ENCODE data around the gene SDS. TPM values are rescaled to one million over a fixed set of nuclear protein-coding genes. Genes with fewer than 3 reads are reported as not detected.

The SDS gene, protein sequence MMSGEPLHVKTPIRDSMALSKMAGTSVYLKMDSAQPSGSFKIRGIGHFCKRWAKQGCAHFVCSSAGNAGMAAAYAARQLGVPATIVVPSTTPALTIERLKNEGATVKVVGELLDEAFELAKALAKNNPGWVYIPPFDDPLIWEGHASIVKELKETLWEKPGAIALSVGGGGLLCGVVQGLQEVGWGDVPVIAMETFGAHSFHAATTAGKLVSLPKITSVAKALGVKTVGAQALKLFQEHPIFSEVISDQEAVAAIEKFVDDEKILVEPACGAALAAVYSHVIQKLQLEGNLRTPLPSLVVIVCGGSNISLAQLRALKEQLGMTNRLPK
- total RNA-seq: under 0.01 TPM in 1 of 2 replicates, not detected in the other

DNA sequence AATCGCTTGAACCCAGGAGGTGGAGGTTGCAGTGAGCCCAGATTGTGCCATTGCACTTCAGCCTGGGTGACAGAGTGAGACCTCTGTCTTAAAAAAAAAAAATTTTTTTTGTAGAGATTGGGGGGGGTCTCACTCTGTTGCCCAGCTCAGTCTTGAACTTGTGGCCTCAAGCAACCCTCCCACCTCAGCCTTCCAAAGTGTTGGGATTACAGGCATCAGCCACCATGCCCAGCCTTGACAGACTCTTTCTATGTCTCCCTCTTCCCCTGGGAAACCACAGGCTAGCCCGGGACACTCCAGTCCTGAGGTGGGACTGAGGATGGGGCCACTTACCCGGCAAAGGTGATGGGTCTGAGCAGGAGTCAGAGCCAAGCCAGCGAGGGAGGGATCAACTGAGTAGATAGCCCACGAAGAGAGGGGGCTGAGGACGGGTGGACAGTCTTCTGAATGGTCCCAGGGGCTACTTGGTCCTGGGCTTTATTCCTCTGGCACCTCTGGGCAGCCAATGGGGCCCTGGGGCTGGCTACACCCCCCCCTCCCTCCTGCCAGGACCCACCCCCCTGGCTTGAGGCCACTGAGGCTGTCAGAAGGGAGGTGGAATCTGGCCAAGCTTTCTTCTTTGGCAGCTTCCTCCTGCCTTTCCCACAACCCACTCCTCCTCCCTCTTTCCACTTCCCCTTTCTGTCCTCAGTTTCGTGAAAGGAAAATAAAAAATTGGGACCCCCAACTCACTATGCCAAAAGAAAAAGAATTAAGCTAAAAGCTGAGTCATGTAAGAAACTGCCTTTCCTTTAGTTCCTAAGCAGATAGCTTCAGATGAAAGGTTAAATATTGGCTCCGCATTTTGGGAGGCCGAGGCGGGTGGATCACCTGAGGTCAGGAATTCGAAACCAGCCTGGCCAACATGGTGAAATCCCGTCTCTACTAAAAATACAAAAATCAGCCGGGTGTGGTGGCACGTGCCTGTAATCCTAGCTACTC, at the start of gene SDS:
Gene SDS (minus strand): TSS at position 453 of the 981 bp plus-strand sequence. CDS start 4,179 bp downstream, outside the sequence.
- DNase-seq (ENCODE audit: low read depth in 2 of 2): peak; percentile 21 to 40

- DNase-seq (ENCODE audit: low read depth in 2 of 2): no peak
Observed at GRCh38 chr12:113453330-113453729, 49.6 kb upstream of the SDS start.

- DNase-seq (ENCODE audit: low read depth in 2 of 2): no peak
Observed at GRCh38 chr12:113452458-113452857, 48.8 kb upstream of the SDS start.

- DNase-seq (ENCODE audit: low read depth in 2 of 2): no peak
Observed at GRCh38 chr12:113449839-113450238, 46.2 kb upstream of the SDS start.

- no peak for DNase-seq (ENCODE audit: low read depth in 2 of 2)
Observed at GRCh38 chr12:113449299-113449698, 45.6 kb upstream of the SDS start.

DNA sequence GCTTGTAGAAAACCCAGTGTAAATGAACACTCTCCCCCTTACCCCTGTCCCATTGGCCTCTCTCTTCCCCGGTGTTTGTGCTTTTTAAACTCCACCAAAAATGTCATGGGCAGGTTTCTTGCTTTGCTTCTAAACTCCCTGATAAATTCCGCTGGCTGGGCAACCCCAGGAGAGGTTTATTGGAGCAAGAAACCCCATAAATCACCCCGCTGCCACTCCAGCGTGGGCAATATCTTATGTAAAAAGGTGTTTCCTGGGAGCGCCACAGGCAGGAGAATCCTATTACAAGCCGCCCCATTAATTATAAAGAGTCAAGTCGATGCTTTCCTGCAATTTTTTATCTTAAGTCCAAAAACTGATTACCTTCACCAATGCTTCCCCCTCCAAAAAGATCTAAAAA, 45.2 kb upstream of the SDS start:
- no peak for DNase-seq (ENCODE audit: low read depth in 2 of 2)

- DNase-seq (ENCODE audit: low read depth in 2 of 2): no peak
Observed at GRCh38 chr12:113445544-113446171, 42.0 kb upstream of the SDS start.

GRCh38 chr12:113443030-113443539, 39.4 kb upstream of the SDS start:
- DNase-seq (ENCODE audit: low read depth in 2 of 2): no peak

DNA sequence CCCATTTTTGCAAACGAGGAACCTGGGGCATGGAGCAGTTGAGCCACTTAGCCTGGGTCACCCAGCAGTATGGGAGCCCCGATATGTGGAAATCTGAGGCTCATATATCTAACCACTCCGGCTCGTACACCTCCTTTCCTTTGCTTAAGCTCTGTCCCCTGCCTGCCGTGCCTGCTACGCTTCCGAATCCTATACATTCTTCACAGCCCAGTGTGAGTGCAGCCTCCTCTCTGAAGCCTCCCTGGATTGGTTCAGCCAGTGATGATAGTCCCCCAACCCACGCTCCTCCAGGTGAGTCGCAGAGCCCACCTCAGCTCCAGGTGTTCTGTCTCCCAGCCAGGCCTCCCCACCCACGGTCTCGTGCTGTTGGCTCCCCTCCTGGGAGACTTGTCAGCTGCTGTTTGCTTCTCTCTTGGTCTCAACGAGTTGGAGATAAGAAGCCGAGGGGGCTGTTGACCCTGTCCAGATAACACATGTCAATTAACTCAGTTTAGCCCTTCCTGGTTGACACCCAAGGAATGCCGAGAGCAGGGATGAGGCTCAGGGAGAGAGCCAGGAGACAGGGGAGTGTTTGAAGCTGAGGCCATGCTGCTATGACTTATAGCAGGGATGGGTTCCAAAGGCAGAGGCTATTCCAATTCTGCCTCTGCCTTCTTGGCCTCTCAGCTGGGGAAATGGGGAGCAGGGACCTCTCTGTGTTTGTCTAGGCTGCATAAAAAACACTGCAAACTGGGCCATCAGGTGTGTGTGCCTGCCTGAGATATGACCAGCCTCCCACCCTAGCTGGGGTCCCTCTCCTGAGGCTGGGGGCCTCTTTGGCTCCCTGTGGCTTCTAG, 37.5 kb upstream of the SDS start:
- no peak for DNase-seq (ENCODE audit: low read depth in 2 of 2)

DNA sequence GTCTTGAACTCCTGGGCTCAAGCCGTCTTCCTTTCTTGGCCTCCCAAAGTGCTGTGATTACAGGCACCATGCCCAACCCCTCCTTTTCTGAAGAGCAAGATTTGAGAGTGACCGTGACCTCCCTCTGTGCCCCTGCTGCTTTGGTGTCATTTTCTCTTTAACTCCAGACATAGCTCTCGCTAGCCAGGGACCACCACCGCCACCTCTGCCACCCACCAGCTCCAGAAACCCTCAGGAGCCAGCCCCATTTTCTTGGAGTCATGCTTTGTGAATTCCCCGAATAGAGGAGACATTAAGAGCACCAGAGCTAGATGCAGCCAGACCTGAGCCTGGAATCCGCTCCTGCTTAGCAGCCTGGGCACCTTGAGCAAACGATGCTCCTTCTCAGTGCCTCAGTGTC, 36.6 kb upstream of the SDS start:
- DNase-seq (ENCODE audit: low read depth in 2 of 2): no peak

- DNase-seq (ENCODE audit: low read depth in 2 of 2): peak; percentile 5 to 51
Observed at GRCh38 chr12:113439606-113440030, 35.9 kb upstream of the SDS start.

GRCh38 chr12:113439301-113439597, 35.6 kb upstream of the SDS start:
- DNase-seq (ENCODE audit: low read depth in 2 of 2): no peak

- DNase-seq (ENCODE audit: low read depth in 2 of 2): no peak
Observed at GRCh38 chr12:113438523-113439300, 35.0 kb upstream of the SDS start.

GRCh38 chr12:113437729-113438100, 34.0 kb upstream of the SDS start:
- no peak for DNase-seq (ENCODE audit: low read depth in 2 of 2)

- DNase-seq (ENCODE audit: low read depth in 2 of 2): no peak
Observed at GRCh38 chr12:113436993-113437728, 33.5 kb upstream of the SDS start.

GRCh38 chr12:113436586-113436985, 32.9 kb upstream of the SDS start:
- DNase-seq (ENCODE audit: low read depth in 2 of 2): no peak

- DNase-seq (ENCODE audit: low read depth in 2 of 2): no peak
Observed at GRCh38 chr12:113435367-113435766, 31.7 kb upstream of the SDS start.

DNA sequence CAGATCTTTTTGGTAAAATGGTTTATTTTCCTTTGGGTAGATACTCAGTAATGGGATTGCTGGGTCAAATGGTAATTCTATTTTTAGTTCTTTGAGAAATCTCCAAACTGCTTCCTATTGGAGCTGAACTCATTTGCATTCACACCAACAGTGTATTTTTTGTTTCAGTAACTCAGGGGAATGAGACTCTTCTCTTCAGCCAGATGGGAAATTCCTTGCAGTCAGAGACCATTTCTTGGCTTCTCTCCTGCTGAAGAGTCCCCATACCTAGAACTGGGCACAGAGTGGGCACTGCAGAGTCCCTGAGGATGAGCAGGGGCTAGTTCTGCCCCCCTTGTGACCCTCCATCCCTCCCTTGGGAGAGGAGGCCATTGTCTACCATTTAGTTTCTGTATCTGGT, 29.3 kb upstream of the SDS start:
- DNase-seq (ENCODE audit: low read depth in 2 of 2): no peak

- no peak for DNase-seq (ENCODE audit: low read depth in 2 of 2)
Observed at GRCh38 chr12:113428482-113428881, 24.8 kb upstream of the SDS start.

DNA sequence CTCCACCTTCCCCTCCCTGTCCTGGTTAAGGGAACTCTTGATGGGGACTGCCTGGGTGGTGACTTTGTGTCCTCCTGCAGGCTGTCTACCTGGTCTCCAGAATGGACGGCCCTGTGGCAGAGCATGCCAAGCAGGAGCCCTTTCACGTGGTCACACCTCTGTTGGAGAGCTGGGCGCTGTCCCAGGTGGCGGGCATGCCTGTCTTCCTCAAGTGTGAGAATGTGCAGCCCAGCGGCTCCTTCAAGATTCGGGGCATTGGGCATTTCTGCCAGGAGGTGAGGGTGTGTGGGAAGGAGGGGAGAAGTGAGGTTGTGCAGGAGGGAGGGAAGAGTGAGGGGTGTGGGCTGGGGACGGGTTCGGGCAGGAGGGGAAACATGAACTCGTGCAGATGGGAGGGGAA, 24.2 kb upstream of the SDS start:
- DNase-seq (ENCODE audit: low read depth in 2 of 2): no peak

Measured in dermis microvascular lymphatic vessel endothelial cell (primary cell).